ENCODE data around the gene CDCA7.
A peak's percentile ranks its signal among the peaks of the same experiment; 100 is the strongest.
"Not testable (repeated sequence)": the region's sequence is repeated elsewhere in the genome, so short reads cannot be mapped to it uniquely, and the experiment has no call there.

The CDCA7 gene

DNA sequence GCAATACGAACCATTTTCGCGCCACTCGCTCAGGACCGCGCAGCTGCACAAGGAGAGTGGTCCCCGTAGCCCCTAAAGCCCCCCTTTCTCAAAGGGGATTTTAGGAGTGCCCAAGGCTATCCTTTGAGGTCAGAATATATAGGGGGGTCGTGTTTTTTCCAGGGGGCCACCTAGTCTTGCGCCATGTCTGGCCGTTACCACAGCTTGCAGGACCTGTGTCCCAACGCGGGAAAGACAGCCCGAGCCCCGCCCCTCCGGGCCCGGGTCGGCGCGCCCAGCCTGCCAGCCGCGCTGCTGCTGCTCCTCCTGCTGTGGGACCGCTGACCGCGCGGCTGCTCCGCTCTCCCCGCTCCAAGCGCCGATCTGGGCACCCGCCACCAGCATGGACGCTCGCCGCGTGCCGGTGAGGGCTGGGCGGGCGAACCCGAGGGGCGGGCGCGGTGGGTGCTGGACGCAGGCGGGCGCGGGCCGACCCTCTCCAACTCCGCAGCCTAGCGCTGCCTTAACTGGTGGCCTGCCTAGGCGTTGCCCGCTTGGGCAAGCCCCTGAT is at the start of gene CDCA7:
Gene CDCA7 (plus strand): TSS at position 291 of the 550 bp plus-strand sequence. CDS start 92 bp downstream, at position 383.
- peak; percentile 37 for DNase-seq (ENCODE audit: low read depth)

DNA sequence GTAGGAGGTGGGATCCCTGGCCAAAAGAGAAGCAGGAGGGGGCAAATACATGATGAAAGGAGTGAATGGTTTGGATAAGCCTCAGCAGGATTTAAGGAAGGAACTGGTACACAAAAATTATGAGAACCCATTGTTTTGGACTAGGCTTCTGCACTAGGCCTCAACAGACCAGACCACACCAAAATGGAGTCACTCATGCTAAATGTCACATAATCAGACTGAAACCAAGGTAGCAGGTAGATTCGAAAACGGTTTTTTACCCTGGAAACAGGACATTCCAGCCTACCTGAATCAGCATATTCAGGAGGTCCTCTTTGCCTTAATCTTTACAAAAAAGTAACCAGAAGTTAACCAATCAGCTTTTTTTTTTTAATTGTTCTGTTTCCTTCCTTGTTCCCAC is 49.4 kb upstream of the CDCA7 start:
- DNase-seq (ENCODE audit: low read depth) = no peak

DNA sequence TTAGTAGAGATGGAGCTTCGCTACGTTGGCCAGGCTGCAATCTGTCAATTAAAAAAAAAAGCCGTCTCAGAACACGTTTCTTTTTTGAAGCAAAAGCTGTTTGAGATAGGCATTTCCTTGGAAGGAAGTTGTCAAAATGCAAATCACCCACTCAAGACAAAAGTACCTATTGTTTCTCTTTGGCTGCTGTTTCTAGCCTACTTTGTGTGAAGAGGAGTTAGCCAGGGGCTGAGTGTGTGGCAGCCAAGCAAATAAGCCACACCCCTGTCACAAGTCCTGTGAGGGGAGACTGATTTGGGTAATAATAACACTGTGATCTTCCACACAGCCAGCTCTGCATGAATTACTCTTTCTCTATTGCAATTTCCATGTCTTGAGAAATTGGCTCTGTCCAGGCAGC is 47.4 kb upstream of the CDCA7 start:
- DNase-seq (ENCODE audit: low read depth) = no peak

DNA sequence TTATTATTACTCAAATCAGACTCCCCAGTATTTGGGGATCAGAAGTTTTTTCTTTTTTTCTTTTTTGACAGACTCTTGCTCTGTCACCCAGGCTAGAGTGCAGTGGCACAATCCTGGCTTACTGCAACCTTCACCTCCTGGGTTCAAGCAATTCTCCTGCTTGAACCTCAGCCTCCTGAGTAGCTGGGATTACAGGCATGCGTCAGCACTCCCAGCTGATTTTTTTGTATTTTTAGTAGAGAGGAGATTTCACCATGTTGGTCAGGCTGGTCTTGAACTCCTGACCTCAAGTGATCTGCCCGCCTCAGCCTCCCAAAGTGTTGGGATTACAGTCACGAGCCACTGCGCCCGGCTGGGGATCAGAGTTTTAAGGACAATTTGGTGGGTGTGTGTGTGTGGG is 45.3 kb upstream of the CDCA7 start:
- DNase-seq (ENCODE audit: low read depth) = not testable (repeated sequence)

DNA sequence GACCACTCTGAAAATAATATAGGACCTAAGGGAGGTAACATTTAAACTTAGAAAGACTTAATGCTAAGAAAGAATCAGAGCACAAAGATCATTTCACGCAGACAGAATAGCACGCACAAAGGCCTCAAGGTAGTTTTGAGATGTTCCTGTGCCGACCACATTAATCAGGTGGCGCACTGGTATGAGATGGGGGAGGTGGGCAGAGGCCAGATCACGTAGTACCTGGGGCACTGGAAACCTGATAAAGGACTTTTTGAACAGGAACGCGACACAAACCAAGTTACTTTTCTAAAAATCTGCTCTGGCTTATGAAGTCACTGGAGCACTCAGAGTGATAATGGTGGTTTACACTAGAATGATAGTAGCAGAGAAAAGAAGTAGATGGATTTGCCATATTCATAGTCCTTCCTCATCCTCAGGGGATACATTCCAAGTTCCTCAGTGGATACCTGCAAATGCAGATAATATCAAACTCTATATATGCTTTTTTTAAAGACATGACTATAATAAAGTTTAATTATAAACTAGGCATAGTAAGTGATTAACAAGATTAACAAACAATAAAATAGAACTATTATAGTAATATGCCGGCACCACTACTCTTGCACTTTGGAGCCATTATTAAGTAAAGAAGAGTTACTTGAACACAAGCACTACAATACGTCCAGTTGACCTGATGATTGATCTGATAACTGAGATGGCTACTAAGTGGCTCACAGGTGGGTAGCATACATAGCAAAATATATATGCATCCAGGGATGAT is 42.6 kb upstream of the CDCA7 start:
- DNase-seq (ENCODE audit: low read depth) = no peak

DNA sequence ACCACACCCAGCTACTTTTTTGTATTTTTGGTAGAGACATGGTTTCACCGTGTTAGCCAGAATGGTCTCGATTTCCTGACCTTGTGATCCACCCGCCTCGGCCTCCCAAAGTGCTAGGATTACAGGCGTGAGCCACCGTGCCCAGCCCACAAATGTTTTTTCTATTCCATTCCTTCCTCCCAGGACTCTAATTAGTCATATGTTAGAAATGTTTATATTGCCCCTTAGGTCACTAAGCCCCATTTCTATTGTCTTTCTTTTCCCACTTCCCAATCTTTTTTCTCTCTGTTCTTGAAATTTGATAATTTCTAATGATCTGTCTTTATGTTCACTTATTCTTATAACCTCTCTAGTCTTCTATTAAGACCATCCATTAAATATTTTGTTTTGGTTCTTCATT is 31.3 kb upstream of the CDCA7 start:
- no peak for DNase-seq (ENCODE audit: low read depth)

DNA sequence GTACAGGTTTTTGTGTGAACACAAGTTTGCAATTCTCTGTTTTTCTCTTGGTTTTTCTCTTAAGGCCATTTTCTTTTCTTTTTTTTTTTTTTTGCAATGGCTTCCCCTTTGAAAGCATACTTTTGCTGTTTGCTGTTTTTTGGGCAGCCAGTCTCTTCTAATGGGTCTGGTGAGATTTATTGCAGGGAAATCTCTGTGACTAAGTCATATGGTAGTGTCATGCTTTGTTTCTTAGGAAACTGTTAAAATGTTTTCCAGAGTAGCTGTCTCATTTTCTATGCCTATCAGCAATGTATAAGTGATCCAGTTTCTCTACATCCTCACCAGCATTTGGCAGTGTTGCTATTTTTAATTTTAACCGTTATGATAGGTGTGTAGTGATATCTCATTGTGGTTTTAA is 27.9 kb upstream of the CDCA7 start:
- no peak for DNase-seq (ENCODE audit: low read depth)

DNA sequence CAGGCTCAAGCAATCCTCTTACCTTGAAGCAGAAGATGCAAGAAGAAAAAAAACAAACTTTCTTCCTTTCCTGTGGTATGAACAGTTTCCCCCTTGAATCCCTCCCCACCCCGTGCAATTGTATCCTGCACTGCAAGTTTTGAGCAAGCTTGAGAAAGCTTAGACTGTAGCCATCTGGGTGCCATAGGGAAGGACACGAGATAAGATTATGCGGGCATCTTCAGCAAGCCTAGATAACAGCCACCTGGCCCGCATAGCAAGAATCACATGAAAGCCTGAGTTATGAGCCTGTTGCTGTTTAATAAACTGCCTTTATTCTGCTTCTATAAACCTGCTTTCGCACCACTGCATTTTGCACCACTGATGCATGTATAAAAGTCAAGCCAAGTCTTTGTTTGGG is 27.3 kb upstream of the CDCA7 start:
- DNase-seq (ENCODE audit: low read depth) = no peak

DNA sequence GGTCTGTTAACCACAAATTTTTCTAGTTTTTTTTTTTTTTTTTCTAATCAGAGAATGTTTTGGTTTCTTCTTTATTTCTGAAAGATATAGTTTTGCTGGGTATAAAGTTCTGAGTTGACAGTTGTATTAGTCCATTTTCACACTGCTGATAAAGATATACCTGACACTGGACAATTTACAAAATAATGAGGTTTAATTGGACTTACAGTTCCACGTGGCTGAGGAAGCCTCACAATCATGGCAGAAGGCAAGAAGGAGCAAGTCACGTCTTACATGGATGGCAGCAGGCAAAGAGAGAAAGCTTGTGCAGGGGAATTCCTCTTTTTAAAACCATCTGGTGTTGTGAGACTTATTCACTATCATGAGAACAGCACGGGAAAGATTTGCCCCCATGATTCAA is 21.7 kb upstream of the CDCA7 start:
- not testable (repeated sequence) for DNase-seq (ENCODE audit: low read depth)

DNA sequence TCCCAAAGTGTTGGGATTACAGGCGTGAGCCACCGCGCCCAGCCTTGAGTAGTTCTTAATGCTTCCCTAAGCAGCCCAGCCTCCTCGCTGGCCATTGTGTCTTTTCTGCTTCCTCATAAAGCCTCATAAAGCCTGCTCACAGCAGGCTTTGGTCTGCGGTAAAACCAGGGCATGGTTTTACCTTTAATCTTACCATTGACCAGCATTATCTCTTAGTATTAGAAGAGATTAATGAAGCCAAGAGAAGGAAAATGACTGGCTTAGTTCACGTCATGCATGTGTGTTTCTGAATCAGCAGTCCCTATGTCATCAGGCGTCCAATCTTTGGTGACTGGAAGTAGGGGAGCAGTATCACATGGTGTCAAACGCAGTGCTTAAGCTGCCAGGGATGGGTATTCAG is 14.9 kb upstream of the CDCA7 start:
- DNase-seq (ENCODE audit: low read depth) = no peak

DNA sequence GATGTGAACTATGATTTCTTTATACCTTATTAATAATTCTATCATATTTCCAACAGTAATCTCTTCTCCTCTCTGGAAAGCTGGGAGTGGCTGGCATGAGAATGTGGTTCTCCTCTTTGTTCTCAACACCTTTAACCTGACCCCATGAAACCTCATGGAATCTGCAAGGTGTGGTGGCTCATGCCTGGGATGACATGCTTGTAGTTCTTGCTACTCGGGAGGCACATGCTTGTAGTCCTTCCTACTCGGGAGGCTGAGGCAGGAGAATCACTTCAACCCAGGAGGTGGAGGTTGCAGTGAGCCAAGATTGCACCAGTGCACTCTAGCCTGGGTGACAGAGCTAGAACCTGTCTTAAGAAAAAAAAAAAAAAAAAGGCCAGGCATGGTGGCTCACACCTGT is 10.8 kb upstream of the CDCA7 start:
- DNase-seq (ENCODE audit: low read depth) = no peak

DNA sequence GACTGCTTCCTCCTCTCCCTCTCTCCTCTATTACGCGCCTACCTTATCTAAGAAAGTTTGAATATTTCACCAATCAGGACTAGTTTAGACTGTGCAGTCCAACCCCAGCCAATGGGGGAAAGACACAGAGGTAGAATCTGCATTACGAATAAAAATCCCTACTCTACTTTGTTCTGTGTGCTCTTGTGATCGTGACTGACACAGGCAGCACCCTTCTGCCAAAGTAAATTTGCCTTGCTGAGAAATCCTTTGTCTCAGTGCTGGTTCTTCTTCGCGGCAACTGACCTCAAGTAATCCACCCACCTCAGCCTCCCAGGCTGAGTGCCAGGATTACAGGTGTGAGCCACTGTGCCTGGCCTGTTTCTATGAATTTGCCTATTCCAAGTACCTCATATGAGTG is 8.6 kb upstream of the CDCA7 start:
- DNase-seq (ENCODE audit: low read depth) = no peak

DNA sequence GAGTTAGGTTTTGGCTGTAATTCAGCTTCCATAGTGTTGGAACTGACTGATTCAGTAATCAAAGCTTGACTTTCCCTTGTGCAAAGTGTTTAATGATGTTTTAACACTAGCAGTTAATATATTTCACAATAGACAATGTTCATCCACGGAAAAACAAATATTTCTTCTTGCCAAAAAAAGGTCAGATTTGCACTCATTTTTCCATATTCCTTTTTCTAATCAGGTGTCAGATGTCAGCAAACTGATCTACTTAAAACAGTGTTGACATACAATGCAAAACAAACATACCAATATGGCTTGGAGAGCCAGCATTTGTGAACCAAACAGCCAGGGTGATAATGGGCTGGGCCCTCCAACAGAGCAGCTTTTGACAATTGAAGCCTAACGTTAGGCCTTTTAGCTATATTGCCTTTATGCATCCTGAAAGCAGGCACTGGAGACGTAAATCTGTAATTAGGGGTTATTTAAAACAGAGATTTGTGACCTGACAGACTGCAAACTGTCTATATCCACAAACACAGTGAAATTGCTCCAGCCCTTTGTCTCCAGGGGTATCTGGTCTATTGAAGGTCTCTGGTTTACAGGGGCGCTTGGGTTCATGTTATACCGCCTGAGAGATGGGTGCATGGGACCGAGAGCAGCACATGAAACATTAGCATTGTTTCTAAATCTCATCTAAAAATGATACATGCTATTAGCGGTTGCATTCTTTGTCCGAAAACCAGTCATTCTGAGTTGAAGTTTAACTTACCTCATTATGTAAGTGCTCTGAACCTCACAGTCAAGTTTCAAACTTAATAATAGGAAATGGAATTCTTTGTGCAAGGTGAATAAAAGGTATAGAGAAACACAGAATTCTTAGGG is 7.1 kb upstream of the CDCA7 start:
- no peak for DNase-seq (ENCODE audit: low read depth)

DNA sequence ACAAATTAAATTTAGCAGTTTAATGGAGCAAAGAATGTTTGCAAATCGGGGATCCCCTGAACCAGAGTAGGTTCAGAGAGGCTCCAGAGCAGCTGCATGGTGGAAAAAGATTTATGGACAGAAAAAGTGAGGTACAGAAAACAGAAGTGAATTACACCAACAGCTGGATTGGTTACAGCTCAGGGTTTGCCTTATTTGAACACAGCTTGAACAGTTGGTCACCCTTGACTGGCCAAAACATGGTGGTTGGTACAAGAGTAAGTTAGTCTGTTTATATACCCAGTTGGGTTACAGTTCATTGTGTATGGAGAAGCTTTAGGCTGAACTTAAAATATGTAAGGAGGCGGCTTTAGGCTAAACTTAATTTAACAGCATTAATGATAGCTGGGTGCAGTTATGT is 5.4 kb upstream of the CDCA7 start:
- no peak for DNase-seq (ENCODE audit: low read depth)

DNA sequence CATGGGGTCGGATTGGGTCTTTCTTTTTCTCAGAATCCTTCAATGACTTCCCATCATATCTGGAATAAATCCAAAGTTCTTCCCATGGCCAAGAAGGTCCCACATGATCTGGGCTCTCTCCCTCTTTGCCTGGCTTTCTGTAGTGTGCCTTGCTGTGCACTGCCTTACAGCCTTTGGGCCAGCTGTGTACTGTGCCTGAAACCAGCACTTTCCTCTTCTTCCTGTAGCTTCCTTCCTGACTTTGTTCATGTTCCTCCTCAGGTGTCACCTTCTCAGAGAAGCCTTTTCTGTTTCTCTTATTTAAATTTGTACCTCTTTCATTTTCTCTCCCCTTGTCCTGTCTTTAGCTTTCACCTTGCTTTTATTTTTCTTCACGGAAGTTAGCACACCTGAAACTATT is 4.3 kb upstream of the CDCA7 start:
- no peak for DNase-seq (ENCODE audit: low read depth)

DNA sequence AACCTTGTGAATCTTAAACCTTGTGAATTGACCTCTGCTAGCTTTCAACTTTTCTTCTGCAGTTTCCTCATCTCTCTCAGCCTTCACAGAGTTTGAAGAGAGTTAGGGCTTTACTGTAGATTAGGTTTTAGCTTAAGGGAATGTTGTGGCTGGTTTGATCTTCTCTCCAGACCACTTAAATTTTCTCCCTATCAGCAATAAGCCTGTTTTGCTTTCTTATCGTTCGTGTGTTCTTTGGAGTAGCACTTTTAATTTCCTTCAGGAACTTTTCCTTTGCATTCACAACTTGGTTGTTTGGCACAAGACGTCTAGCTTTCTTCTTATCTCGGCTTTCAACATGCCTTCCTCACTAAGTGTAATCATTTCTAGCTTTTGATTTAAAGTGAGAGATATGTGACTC is 2.8 kb upstream of the CDCA7 start:
- no peak for DNase-seq (ENCODE audit: low read depth)

DNA sequence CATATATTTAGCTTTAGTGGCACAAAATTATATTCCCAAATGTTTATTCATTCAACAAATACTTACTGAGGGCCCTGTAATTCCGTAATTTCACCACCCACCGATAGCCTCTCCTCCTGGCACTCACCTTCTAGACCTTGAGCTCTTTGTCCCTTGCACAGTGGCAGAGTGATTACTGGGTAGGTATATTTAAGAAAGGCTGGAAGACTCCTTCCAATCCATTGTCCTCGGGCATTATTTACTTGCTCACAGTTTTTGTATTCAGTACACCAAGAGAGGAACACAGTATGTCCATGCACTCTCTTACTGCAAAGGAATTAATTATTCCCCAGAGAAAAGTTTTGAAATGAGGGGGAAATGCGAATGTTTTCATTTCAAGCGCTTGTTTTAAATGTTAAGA is 1.1 kb upstream of the CDCA7 start:
- DNase-seq (ENCODE audit: low read depth) = no peak

DNA sequence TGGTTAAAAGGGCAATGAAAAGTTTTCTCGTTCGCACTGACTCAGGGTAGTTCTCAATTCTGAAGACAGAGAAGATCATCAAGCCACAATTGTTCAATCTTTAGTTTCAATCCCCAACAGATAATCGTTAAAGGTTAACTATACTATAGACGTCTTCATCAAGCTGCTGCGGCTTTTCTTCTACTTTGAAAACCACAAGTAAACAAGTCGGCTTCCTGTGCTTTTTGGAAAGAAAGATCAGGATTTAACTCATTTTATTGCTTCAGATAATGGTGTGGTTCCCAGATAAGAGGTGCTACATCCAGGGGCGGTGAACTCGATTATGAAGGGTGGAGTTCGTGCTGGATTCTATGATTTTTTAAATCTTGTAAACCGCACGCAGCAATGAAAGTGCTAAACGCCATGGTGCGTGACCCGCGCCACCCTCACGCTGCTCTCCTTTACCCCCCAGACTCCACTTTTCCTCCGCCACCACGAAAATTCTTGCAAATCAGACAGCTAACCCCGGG is 545 bp upstream of the CDCA7 start:
- DNase-seq (ENCODE audit: low read depth) = no peak

DNA sequence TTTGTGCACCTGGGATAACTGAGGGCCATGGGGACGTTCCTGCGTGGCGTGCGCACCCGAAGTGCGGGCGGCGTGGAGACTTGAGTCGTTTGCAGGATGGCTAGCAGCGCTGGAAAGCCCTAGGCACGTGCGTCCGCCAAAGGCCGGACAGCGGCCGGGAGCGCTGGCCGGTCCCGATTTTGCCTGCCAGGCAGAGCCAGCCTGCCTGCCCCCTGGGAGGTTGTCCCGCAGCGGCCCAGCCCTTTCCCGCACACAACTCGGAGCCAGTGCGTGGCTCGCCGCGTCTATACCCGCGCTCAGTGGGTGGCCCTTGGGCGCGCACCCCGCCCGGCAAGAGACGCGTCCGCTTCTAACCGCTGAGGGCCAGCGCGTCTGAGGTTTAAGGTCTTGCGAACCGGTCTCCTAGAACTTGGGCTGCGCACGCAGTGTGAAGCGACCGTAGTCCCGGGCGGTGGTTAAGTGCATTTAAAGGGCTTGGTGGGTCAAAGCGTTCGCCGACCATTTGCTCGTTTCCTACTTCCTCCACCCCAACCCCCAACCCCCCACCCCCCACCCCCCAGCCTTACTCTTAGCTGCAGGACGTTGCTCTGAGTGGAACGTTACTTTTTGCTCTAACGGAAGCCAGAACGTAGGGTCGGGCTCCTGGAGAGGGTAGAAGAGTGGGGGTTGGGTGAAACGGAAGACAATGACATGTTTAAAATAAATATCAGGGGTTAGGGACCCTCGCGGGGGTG is 627 bp downstream of the CDCA7 start:
- DNase-seq (ENCODE audit: low read depth) = peak; percentile 10

DNA sequence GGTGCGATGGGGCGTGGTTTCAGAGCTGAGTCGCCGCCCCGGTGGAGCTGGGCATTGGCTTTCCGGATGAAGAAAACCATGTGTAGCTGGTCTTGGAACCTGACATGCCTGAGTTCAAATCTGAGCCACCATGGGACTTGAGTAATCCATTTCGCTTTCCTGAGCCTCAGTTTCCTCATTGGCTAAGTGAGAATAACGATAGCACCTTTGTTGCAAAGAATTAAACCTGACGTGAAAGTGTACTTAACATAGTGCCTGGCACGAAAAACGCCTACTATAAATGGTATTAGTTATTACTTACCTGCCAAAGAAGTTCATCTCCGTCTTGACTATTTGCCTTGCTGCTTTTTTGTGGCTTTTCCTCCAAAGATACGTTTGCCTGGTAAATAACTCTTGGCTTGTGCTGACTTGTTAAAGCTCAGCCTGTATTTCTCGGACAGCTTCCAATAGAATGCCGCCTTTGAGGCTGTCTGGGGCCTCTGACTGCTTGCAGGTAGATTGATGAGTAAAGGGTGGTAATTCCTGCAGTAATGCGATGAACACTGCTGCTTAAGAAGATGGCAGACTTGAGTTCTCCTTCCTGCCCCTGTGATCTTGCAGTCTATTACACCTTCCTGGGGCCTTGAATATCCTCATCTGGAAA is 1.3 kb downstream of the CDCA7 start:
- DNase-seq (ENCODE audit: low read depth) = no peak

DNA sequence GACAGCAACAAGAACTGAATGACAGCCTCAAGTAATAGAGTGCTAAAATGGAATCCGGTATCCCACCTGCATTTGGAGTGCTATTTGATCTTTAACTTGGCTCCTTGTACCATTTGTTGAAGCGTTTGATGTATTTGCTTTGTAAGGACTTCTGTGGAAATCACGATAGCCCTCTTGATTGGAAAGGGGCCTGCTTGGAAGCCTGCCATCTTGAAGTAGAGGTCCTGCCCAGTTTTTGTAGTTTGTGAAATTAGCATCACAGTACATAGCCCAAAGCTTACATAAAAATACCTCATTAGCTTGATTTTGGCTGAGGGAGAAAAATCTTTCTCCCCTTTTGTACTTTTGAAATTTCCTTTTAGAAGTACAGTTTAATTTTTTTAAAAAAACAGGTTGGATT is 2.7 kb downstream of the CDCA7 start:
- DNase-seq (ENCODE audit: low read depth) = no peak

DNA sequence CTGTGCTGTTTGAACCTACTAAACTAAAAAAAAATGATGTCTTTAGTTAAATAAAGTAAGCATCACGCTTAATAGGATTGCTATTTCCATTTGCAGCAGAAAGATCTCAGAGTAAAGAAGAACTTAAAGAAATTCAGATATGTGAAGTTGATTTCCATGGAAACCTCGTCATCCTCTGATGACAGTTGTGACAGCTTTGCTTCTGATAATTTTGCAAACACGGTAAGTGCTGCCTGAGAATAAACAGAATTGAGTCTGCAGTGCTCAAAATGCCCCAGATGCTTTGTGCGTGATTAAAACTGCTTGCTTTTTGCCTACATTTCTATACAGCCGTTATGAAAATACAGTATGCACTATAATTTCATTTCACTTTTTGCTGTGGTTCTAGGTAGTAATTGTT is 3.9 kb downstream of the CDCA7 start:
- no peak for DNase-seq (ENCODE audit: low read depth)

All from stimulated activated CD8-positive, alpha-beta memory T cell treated with anti-CD3 and anti-CD28 coated beads, Interleukin-15, amount 100 ng/mL, for 24 hours (primary cell).